Fibroblast of upper back skin (primary cell): ENCODE data around the gene DES.
A peak's percentile ranks its signal among the peaks of the same experiment; 100 is the strongest.
"Not testable (repeated sequence)": the region's sequence is repeated elsewhere in the genome, so short reads cannot be mapped to it uniquely, and the experiment has no call there.

ENCODE experiments used
- DNase-seq: peaks from one replicate; pipeline ENCODE4 v3.0.0-alpha.2; 2013

The DES gene

DNA sequence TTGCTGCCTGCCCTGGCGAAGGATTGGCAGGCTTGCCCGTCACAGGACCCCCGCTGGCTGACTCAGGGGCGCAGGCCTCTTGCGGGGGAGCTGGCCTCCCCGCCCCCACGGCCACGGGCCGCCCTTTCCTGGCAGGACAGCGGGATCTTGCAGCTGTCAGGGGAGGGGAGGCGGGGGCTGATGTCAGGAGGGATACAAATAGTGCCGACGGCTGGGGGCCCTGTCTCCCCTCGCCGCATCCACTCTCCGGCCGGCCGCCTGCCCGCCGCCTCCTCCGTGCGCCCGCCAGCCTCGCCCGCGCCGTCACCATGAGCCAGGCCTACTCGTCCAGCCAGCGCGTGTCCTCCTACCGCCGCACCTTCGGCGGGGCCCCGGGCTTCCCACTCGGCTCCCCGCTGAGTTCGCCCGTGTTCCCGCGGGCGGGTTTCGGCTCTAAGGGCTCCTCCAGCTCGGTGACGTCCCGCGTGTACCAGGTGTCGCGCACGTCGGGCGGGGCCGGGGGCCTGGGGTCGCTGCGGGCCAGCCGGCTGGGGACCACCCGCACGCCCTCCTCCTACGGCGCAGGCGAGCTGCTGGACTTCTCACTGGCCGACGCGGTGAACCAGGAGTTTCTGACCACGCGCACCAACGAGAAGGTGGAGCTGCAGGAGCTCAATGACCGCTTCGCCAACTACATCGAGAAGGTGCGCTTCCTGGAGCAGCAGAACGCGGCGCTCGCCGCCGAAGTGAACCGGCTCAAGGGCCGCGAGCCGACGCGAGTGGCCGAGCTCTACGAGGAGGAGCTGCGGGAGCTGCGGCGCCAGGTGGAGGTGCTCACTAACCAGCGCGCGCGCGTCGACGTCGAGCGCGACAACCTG, at the start of gene DES:
DES (plus strand) TSS at position 223 of the 857 bp plus-strand sequence; CDS start at position 309, 86 bp downstream.
- peak; percentile 14 for DNase-seq

DNA sequence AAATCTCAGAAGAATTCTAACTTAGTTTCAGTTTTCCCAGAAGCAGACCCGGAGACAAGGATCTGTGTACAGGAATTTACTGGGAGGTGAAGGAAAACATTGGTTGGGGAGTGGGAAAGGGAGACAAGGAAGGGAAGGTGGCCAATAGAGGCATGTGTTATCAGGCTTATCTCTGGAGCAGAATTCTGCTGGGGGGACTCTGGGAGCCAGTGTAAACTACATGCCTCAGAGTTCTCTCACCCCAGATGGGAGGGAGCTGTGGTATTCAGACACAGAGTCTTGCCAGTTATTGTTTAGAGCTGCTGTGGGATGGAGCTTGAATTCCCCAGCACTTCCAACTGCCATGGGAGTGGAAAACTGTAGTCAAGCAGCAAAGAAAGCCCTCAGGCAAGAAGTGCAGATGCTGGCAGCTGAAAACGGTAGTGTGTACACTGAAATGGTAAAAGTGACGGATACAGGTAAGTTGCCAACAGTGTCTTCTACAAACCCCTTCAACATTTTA, 49.4 kb upstream of the DES start:
- DNase-seq, result peak; percentile 75

DNA sequence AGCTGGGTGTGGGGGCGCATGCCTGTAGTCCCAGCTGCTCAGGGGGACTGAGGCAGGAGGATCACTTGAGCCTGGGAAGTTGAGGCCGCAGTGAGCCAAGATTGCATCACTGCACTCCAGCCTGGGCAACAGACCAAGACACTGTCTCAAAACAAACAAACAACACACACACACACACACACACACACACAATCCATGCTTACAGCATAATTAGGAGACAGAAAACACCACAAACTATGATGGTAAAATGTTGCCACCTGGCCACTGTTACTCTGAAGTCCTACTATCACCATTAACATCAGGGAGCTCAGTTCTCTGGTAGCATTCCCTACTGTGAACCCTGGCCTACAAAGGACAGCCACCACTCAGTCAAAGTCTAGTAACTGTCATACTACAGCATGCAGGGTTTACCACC, 48.7 kb upstream of the DES start:
- DNase-seq, result peak; percentile 18

DNA sequence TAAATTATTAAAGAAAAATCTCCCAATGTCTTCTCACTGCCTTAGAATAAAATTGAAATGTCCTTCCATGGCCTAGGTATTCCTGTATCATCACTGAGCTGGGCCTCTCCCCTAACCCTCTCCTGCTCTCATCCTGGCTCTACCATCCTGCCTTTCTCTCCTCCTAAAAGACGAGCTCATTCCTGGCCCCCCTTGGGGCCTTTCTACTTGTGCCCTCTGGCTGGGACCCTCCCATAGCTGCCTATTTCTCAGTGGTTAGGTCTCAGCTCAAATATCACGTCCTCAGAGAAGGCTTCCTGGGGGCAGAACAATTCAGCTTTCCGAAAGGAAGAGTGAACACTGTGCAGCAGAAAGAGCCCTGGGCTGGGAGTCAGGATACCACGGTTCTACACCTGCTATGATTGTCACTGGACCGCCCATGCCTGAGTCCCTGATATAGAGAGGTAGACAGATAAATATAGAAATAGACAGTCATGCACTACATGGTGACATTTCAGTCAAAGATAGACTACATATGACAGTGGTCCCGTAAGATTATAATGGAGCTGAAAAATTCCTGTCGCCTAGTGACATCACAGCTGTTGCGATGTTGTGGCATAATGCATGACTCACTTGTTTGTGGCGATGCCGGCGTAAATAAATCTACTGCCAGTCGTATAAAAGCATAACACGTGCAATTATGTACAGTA, 39.9 kb upstream of the DES start:
- no peak for DNase-seq

DNA sequence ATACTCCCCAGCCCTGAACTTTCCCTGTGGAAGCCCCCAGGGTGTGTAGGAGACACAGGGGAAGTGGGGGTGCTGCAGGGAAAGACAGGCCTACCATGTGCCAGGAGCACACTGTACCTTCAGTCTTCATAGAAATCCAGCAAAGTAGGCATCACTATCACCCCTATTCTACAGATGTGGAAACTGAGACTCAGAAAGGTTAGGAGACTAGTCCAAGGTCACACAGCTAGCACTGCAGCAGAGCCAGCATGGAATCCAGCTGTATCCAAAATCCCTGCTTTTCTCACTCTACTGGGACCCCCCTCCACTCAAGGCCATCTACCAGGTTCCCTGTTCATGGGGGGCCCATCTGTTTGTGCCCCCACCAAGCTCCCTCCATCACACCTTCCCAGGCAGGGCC, 37.3 kb upstream of the DES start:
- no peak for DNase-seq

DNA sequence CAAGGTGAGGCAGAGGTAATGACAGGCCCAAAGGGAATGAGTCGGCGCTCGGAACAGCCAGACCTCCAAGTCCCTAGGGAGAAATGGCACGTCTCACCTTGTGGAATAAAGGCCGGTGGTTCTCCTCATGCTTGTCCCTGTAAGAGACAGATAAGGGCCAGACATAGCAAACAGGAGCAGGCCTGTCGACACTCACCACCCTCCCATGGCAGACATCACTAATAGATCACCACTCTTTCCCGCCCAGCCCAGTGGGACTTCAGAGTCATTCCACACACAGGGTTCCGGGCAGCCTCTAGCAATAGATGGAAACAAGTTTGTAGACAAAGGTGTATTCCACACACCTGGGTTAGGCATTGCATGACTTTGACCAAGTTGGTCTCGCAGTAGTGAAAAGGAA, 36.7 kb upstream of the DES start:
- no peak for DNase-seq

DNA sequence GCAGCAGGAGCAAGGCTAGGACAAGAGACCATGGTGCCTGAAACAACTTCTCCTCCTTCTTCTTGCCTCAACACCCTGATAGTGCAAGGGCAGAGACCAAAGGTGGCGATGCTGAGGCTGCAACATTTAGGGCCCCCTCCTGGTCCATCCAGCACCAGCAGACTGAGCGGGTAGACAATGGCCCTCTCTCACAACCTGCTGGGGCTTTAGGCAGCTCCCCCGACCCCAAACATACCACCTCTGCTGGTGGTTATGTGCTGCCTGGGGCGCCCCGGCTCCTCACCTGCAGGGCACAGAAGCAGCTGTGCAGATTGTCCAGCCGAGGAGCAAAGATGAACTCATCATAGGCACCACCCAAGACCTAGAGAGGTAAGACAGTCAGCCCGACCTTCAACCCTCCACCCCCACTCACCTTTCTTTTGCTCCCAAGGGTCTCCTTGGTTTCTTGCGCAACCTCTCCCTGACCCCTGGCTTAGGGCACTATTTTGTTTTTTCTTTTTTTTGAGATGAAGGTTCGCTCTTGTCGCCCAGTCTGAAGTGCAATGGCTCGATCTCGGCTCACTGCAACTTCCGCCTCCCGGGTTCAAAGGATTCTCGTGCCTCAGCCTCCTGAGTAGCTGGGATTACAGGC, 34.0 kb upstream of the DES start:
- no peak for DNase-seq

DNA sequence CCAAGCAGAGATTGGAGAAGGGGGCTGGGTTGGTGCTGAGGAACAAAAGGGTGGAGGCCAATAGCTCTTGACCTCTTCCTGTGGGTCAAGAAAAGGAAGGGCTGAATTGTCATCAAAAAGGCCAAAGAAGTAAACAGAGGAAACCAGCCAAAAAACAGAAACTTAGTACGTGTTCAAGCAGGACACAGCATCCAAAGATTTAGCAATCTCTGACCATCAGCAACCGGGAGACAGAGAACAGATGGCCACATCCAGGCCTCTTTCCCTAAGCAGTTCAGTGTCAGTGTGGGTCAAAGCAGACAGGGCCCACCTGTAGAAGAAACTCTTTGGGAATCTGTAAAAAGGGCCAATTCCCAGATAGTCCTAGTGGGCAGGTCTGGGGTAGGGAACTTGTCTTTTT, 33.3 kb upstream of the DES start:
- no peak for DNase-seq

DNA sequence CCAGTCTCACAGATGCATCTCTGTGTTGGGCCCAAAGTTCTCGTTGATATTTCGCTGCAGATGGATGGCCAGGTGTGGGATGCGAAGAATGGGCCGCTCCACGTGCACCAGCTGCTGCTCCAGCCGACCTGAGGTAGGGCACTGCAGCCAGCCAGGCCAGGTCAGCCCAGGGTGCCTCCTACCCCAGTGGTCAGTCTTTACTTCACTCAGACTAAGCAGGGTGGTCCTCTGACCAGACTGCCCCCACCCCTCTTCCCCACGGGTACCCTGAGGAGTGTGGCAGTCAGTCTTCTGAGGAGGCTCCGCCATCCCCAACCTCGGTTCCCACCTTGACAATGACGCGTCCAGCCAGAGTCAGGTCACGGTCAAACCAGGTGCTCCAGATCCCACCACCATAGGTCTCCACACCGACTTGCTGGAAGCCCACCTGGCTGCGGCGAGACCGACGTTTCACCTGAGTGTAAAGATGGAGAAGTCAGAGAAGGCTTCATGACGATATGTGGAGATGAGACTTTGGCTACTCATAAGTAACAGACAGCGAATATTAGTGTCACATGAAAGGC, 32.1 kb upstream of the DES start:
- DNase-seq, result no peak

DNA sequence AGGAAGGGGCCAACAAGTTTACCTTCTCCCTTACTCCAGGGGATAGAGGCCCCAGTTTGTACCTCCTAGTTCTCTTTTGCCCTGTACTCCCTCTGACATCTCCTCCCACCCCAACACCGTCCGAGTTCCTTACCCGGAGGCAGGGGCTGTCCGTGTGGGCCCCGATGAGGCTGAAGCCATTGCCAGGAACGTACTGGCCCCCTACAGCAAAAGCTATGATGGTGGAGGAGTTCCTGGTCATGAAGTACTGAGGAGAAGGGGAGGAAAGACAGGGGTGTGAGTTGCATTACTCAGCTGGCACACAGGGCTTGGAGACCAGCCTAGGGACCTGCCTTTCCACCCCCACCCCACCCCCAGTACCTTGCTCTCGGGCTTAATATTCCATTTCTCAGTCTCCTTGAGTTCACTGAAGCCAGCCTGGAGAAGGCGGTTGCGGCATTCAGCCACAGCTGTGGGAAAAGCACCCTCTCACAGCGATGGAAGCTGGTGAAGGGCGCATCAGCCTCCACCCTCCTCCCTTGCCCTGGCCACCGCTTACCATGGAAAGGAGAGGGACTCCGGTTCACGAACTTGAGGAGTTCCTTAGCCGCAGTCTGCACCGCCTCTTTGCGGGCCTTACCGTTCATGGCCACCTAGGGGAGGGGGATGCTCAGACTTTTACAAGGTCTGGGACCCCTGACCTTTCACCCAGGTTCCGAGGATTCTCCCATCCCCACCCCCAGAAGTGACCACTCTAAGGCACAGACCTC, 31.5 kb upstream of the DES start:
- no peak for DNase-seq

DNA sequence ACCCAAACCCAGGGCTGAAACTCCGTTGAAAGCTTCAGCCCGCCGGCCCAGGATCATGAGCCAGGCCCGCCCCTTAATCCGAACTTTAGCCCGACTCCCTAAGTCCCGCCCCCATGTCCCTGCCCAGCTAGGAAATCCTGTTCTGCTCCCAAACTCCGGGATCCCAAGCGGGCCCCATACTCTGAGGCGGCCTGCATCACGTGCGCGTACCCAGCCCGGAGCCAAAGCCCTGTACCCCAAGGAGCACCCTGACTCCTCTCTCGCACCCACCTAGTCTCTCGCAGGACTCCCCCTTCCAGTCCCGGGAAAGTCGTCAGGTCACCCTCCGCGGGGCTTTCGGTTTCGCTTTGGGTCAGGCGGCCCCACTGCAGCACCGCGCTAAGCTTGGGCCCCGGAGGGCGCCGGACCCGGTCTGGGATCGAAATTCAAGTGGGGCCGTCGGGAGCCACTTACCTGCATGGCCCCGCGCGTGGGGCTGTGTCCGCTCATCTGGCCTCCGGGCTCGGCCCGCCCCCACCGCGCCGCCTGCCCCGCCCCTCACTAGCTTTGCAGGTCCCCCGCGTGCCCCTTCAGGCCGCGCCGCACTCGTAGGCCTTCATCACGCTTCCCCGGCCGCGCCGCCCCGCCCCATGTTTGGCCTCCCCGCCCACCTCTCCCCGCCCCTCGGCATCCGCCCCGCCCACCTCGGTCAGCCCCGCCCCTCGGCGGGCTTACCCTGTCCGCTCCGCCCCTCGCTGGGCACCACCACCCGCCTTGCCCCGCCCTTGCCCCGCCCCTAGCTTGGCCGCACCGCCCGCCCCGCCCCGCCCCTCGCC, 30.7 kb upstream of the DES start, which contains the start of gene DNPEP:
DNPEP (minus strand) TSS at position 607 of the 815 bp plus-strand sequence; CDS start at position 489, 118 bp downstream.
- peak; percentile 90 for DNase-seq

DNA sequence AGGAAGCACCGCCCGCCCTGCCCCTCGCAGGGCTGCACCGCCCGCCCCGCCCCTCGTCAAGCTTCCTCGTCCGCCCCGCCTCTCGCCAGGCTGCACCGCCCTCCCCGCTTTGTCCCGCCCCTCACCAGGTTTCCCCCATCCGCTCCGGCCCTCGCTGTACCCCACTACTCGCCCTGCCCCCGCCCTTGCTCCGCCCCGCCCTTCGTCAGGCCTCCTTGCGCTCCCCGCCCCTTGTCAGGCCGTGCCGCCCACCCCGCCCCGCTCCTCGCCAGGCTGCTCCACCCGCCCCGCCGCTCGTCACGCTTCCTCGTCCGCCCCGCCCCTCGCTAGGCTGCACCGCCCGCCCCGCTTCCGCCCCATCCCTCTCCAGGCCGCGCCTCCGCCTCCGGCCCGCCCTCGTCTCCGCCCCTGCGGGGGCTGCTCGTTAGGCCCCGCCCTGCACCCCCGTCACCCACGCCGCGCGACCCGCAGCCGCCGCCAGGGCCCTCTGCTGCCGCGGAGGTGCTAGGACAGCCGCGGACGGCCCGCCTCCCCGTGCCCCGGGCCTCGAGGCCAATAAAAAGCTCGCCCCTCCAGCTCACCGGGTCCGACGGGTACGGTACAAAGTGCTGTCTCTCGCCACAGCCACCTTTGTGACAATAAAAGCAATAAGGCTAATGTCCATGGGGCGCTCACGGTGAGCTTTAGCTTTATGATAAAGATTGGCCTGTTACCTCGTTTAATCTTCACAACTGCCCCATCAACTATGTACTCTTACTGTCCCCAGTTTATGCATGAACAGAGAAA, 29.9 kb upstream of the DES start:
- peak; percentile 95 for DNase-seq

DNA sequence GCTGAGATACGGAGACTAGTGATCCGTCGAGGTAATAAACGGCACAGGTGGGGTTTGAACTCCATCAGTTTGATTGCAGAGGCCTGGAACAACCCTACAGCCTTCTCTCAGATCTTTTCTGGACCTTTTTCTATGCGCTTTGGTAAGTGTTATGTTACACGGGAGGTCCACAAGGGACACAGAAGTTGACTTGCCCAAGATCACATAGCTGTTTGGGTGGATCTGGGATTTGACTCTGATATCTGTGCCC, 29.3 kb upstream of the DES start:
- DNase-seq, result no peak

DNA sequence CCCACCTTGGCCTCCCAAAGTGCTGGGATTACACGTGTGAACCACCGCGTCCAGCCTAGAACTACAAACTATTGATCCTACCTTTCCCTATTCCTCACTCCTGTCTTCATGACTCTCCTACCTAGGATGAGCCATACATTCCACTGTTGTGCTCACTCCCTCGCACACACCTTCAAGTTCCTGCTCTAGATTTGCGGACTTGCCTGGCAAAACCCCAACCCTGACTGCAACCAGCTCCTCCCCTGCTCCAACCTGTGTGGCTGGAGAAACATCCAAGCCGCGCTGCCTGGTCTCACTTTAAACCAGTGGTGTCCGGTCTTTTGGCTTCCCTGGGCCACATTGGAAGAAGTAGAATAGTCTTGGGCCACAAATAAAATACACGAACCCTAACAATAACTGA, 25.4 kb upstream of the DES start:
- DNase-seq, result no peak

DNA sequence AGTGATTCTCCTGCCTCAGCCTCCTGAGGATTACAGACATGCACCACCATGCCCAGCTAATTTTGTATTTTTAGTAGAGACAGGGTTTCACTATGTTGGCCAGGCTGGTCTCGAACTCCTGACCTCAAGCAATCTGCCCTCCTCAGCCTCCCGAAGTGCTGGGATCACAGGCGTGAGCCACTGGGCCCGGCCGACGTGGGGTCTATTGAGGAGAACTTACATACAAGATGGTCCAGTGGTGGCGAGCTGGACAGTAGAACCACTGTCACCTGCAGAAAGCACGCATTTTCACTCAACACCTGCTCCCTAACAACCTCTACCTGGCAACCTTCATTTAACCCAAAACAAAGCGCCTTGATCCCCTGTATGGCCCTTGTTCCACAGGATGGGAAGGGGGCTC, 23.1 kb upstream of the DES start:
- not testable (repeated sequence) for DNase-seq

DNA sequence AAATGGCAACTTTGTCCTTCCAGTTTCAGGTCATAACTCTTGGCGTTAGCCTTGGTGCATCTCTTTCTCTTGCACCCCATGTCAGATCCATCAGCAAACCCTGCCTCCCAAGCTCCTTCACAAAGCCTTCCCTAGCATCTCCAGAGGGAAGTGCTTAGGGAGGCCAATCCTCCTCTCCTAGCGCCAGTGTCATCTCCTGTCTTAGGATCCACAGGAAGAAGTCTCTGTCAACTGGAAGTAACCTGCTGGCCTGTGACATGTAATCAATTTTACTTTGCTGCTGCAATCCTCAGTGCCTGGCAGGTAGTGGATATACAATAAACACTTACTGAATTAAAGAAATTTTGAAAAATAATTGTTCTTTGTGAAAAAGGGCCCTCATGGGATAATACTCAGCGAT, 22.6 kb upstream of the DES start:
- DNase-seq, result no peak

DNA sequence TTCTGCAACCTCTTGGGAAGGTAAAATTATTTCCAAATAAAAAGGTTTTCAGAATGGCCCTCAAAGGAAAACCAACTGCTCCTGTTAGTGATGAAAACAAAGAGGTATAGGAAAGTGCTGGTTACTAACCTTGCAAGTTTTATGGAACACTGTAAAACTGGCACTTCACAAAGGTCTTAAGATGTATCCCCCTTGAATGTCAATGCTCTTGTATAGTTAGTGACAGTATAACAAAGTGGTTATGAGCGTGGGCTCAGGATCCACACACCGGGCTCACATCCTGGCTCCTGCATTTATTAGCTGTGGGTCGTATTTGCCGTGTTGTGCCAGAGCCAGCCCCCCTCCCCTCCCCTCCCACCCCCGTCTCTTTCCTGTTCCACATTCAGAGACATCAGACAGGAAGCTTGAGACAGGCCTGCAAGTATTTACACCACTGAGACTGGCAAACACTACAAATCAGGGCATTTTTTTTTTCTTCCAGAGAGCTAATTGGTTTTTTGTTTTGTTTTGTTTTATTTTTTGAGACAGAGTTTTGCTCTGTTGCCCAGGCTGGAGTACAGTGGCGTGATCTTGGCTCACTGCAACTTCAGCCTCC, 21.2 kb upstream of the DES start:
- DNase-seq, result no peak

DNA sequence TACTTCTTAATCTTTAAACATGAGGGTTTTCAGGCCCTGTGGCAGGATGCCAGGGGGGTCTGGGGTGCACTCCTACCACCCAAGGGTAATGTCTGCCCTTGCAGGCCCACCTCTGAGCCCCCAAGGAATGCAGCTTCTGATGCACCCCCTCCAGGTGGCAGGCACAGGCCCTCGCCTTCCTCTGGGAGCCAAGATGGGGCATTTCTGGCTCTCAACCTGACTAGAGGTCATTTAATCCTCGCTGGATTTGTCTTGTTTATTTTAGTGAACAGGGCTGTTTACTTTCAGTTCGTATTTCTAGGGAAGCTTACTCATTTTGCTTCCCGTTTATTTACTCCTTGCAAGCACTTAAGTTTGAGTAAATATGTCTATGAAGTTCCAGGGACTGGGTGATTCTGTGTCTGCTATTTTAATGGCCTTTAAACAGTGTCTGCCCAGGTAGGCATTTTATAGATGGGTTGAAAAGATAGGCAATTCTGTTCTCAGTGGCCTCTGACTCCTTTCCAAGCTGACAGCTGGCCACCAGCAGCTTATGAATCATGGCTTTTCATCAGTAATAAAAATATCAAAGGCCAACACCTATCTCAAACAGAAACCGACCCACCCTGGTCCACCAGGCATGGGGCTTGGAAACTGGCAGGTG, 19.3 kb upstream of the DES start:
- no peak for DNase-seq

DNA sequence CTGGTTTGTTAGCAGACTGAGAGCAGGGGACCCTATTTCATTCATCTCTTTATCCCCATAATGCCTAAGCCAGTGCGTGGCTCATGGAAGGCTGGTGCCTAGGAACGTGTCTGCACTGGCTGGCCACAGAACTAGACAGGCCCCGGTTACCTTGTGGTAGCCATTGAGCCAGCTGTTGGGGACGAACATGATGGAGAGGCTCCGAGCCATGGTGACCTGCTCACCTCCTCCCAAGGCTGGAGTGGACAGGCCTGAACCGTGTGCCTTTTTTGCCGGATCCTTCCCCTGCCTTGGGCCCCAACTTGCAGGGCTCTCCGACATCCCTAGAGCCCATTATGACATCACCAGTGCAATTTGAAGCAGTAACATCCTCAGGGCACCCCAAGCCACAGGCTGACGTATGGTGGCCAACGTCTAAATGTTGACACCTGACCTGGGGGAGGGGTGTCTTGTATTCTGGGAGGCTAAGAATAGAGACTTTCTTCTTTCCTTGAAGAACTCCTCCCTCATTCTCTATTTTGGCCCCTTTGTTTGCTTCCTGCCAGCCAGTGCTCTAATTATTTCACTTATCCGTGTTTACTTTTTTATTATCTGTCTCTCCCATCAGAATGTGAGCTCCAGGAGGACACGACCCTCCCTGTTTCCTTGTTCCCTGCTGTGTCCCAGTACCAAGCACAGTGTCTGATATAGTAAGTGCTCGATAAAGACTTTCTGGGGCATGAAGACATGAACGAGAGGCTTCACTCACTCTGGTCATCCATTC, 18.3 kb upstream of the DES start:
- DNase-seq, result no peak
